Coronary artery (tissue), 2 donors: Measurements from ENCODE around the gene PYGB.
"Not testable (repeated sequence)": the region's sequence is repeated elsewhere in the genome, so short reads cannot be mapped to it uniquely, and the experiment has no call there.

ENCODE experiments used
- DNase-seq: peaks from one replicate; pipeline ENCODE4 v3.0.0-alpha.2; 2017; ENCODE audit warnings: low spot score
- H3K27ac ChIP-seq, 2 donors: fragments of 200-600 bp; sonication (generic); one replicate each; pipeline ENCODE4 v1.5.1; 2016 to 2019
- H3K4me3 ChIP-seq: fragments of 200-600 bp; sonication (generic); 2 replicates; pipeline ENCODE4 v1.5.1; 2016; ENCODE audit warnings: mild to moderate bottlenecking, moderate library complexity
- CTCF ChIP-seq: fragments of 200-600 bp; sonication (generic); IDR thresholded peaks from one replicate; pipeline ENCODE4 v1.5.1; 2019; ENCODE audit warnings: antibody characterized with exemption

PYGB gene

GRCh38 chr20:25225642-25226432 lies 22.0 kb upstream of the PYGB start:
- no peak for DNase-seq
- Histone ChIP-seq H3K27ac (peak overlapping the region; percentile 86 to 97), H3K4me3 (no peak overlapping the region)
- TF ChIP-seq CTCF, result no peak

GRCh38 chr20:25226433-25227316 lies 21.2 kb upstream of the PYGB start:
- Histone ChIP-seq H3K27ac (peak overlapping the region; percentile 86 to 97), H3K4me3 (peak overlapping the region; percentile 30)
- DNase-seq, result peak; percentile 82
- no peak for TF ChIP-seq CTCF

GRCh38 chr20:25227317-25227831 lies 20.5 kb upstream of the PYGB start:
- Histone ChIP-seq H3K27ac (peak overlapping the region; percentile 86 to 97), H3K4me3 (peak overlapping the region; percentile 49)
- DNase-seq, result no peak
- TF ChIP-seq CTCF, result no peak

GRCh38 chr20:25229486-25230165 lies 18.3 kb upstream of the PYGB start:
- no peak overlapping the region for H3K4me3 ChIP-seq
- no peak for TF ChIP-seq CTCF
- H3K27ac ChIP-seq, result peak overlapping the region; percentile 70 to 82
- DNase-seq, result no peak

- H3K4me3 ChIP-seq, result no peak overlapping the region
- no peak for DNase-seq
- H3K27ac ChIP-seq, result peak overlapping the region; percentile 70 to 82
- no peak for TF ChIP-seq CTCF
These were observed 17.6 kb upstream of the PYGB start for GRCh38 chr20:25230166-25230831.

- Histone ChIP-seq H3K4me3 (no peak overlapping the region), H3K27ac (peak overlapping the region; percentile 63 to 79)
- TF ChIP-seq CTCF, result no peak
- DNase-seq, result peak; percentile 91
These were observed 14.7 kb upstream of the PYGB start for GRCh38 chr20:25233016-25233772.

GRCh38 chr20:25234009-25234849 lies 13.7 kb upstream of the PYGB start:
- peak overlapping the region; percentile 63 to 79 for H3K27ac ChIP-seq
- not testable (repeated sequence) for H3K4me3 ChIP-seq, DNase-seq
